PFSK-1 (cell line): ENCODE results near the gene PLA2G4C.

Source experiments
- FOXP2 ChIP-seq: optimal IDR thresholded peaks from 2 replicates; pipeline ENCODE3; 2011; ENCODE audit warnings: borderline replicate concordance, control low read depth, inconsistent platforms; ENCODE audit not compliant: insufficient read depth; ENCODE audit errors: extremely low read length, extremely low read depth
- POLR2AphosphoS5 ChIP-seq: IDR thresholded peaks from 2 replicates; pipeline ENCODE4 v1.6.1; 2012; ENCODE audit warnings: low read depth, mild to moderate bottlenecking, control low read depth, low read length, moderate library complexity
- REST ChIP-seq, 2 experiments: IDR thresholded peaks; 2 replicates each; pipeline versions ENCODE4 v1.6.1 to v1.8.0; 2011 to 2012; ENCODE audit warnings: low read depth in 2 of 2, low read length in 2 of 2, control low read depth in 1 of 2, inconsistent platforms in 1 of 2, mild to moderate bottlenecking in 1 of 2, moderate library complexity in 1 of 2; ENCODE audit not compliant: insufficient read depth in 1 of 2
- SIN3A ChIP-seq: IDR thresholded peaks from 2 replicates; pipeline ENCODE4 v1.6.1; 2012; ENCODE audit warnings: mild to moderate bottlenecking, low read length, moderate library complexity, borderline replicate concordance; ENCODE audit not compliant: insufficient read depth
- TAF1 ChIP-seq: IDR thresholded peaks from 2 replicates; pipeline ENCODE4 v1.6.1; 2012; ENCODE audit warnings: low read length, control low read depth, borderline replicate concordance; ENCODE audit not compliant: insufficient read depth

The PLA2G4C gene

DNA sequence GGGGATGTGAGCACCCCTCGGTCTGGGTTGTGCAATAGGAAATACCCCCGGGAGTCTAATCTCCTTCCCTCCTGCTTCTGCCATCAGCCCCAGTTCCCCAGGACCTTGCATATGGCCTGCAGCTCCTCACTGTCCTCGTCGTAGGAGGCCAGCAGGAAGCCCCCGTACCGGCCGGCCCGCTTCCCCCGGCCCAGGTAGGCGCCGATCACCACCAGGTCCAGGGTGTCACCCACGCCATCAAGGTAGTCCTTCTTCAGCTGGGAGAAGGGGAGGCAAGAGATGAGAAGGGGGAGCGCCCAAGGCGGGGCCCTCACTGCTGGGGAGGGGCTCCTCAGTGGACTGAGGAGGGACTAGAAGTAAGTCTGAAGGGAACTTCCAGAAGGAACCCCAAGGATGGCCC is 10.4 kb upstream of the PLA2G4C start:
- TF ChIP-seq FOXP2 (no peak), REST (IDR thresholded peaks at IDR 0.05; ENCODE audit: insufficient read depth in 1 of 2, low read depth in 2 of 2, low read length in 2 of 2) (no peak), SIN3A (no peak), POLR2AphosphoS5 (no peak), TAF1 (no peak)

DNA sequence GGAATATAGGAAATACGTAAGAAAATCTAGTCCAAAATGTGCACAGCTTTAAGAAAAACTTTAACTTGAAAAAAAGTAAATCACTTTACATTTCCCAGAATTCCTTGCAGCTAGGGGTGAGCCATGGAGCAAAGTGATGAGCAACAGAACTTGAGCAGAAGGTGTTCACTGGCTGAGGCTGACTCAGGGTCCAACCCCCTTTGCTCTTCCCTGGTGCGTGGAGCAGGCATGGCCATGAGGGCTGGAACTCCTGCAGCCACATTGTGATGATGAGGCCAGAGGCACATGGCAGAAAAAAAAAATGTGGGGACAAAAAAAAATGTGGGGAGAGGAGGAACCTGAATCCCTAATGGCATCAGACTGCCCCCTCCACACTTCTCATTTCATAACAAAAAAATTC is 9.9 kb upstream of the PLA2G4C start:
- TF ChIP-seq SIN3A = no peak
- no peak for TF ChIP-seq POLR2AphosphoS5
- no peak for TF ChIP-seq TAF1
- no peak for TF ChIP-seq REST (IDR thresholded peaks at IDR 0.05; ENCODE audit: insufficient read depth in 1 of 2, low read depth in 2 of 2, low read length in 2 of 2)
- no peak for TF ChIP-seq FOXP2

DNA sequence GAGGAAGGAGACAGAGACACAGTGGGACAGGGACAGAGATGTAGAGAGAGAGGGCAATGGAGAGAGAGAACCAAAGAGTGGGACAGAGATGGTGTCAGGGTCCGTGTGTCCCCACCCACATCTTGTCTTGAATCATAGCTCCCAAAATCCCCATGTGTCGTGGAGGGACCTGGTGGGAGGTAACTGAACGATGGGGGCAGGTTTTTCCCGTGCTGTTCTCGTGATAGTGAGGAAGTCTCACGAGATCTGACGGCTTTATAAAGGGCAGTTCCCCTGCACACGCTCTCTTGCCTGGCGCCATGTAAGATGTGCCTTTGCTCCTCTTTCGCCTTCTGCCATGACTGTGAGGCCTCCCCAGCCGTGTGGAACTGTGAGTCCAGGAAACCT is 7.5 kb upstream of the PLA2G4C start:
- no peak for TF ChIP-seq REST (IDR thresholded peaks at IDR 0.05; ENCODE audit: insufficient read depth in 1 of 2, low read depth in 2 of 2, low read length in 2 of 2)
- no peak for TF ChIP-seq SIN3A
- no peak for TF ChIP-seq TAF1
- no peak for TF ChIP-seq POLR2AphosphoS5
- no peak for TF ChIP-seq FOXP2

DNA sequence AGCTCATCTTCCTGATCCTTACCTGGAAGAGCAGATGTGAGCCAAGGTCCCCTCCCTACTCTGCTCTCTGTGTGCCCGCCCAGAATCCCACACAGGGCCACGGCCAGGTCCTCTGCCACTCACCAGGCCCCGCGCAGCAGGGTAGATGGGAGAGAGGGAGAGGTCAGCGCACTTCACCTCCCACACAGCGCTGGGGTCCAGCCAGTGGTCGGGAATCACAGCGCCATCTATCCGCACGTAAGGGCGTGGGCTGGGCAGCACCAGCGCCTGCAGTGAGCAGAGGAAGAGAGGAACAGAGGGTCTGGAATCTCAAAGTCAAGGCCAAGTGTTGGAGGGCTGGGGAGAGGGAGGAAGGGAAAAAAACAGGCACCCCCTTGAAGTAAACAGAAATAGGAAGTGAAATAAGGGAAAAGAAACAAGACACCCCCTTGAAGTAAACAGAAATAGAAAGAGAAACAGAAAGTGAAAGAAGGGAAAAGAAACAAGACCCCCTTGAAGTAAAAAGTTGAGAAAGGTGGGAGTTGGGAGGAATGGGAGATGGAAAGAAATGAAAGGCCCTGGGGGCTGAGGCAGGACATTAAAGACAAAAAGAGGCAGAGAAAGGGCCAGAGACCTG is 7.0 kb upstream of the PLA2G4C start:
- TF ChIP-seq SIN3A (no peak), FOXP2 (no peak), TAF1 (no peak), REST (IDR thresholded peaks at IDR 0.05; ENCODE audit: insufficient read depth in 1 of 2, low read depth in 2 of 2, low read length in 2 of 2) (no peak), POLR2AphosphoS5 (no peak)
